NCI-H2029 treated with DMSO at 0.1 percent for 48 hours (cell line): Measurements from ENCODE around the gene TWIST2.

Source experiments
- DNase-seq: peaks from one replicate; lab custom pipeline; 2025; lab: John Stamatoyannopoulos, UW

Gene TWIST2

DNA sequence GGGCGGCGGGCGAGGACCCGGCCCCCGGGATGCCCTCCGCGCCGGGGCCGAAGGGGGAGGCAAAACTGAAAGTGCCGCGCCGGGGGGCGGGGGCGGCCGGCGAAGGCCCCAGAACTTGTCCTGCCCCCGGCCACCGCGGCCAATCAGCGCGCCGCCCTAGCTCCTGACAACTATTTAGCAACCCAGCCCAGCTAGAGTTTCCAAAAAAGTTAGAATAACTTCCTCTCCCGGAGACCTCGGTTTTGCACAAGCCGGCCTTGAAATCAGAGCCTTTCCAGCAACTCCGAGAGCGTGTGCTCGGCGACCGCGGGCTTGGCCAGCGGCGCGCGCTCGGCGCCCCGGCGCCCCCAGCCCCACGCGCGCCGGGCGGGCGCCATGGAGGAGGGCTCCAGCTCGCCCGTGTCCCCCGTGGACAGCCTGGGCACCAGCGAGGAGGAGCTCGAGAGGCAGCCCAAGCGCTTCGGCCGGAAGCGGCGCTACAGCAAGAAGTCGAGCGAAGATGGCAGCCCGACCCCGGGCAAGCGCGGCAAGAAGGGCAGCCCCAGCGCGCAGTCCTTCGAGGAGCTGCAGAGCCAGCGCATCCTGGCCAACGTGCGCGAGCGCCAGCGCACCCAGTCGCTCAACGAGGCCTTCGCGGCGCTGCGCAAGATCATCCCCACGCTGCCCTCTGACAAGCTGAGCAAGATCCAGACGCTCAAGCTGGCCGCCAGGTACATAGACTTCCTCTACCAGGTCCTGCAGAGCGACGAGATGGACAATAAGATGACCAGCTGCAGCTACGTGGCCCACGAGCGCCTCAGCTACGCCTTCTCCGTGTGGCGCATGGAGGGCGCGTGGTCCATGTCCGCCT is at the start of gene TWIST2:
TSS of gene TWIST2 (plus strand) at position 245 of the 850 bp plus-strand sequence. CDS start at position 376, 131 bp downstream.
- DNase-seq: no peak

- DNase-seq: no peak
Measured at GRCh38 chr2:238801791-238802190, 46.1 kb upstream of the TWIST2 start.

DNA sequence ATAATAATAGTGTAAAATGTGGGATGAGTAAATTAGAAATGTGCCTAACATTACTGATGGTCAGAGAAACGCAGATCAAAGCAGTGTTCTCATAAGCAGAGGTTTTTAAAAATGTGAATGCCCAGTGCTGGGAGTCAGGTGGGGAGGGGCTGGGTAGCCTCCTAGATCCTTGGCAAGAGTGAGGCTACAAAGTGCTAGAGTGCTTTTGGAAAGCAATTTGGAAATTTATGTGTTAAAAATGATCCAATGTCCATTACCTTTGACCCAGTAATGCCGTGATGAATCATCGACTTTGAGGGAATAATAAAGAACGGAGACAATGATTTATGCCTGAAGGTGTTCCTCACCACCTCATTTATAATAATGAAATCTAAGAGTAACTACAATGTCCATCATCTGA is 44.9 kb upstream of the TWIST2 start:
- DNase-seq: no peak

GRCh38 chr2:238803996-238804870 is 43.7 kb upstream of the TWIST2 start:
- DNase-seq: no peak

DNA sequence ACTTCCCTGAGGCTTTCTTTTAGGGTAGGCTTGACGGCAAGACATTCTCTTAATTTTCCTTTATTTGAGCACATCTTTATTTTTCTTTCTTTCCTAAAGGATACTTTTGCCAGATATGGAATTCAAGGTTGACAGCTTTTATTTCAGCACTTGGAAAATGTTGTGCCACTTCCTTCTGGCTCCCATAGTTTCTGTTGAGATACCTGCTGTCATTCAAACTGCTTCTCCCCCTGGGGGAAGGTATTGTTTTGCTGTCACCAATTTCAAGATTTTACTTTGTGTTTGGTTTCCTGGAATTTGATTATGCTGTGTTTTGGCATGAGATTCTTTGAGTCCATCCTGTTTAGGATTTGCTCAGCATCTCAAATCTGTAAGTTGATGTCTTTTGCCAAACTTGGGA is 39.1 kb upstream of the TWIST2 start:
- DNase-seq: no peak

DNA sequence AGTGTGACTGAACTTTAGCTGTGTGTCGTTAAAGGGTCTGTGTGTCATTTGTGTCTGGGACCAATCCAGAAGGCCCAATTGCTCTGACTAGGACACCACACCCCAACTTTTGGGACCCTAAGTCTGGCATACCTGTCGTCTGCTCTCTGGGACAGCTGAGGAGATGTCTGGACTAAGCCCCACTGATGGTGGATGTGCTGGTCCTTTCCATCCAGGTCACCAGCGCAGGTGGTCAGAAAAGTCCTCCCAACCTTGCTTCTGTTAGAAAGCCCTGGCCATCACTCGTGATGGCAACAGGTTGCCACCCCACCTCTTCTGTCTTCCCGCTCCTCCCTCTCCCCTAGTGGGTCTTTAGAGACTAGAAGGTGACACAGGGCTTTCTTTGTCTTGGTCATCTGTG is 37.6 kb upstream of the TWIST2 start:
- DNase-seq: no peak

DNA sequence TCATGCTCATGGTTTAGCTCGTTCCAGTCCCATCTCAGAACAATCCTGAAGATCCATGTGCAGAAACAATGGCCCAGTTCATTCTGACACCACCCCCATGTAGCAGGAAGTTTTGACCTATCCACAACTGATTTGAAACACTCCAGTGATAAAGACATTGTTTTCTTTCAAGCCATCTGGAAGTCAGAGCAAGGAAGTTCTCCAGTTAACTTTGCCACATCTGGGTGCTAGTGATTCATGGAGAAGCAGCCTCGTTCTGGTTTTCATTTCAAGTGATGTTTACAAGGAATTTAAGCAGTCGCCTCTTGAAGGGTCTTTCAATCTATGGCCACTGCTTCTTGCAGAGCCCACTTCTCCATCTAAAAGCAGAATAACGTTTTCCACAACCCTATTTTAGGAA is 36.6 kb upstream of the TWIST2 start:
- no peak for DNase-seq

DNA sequence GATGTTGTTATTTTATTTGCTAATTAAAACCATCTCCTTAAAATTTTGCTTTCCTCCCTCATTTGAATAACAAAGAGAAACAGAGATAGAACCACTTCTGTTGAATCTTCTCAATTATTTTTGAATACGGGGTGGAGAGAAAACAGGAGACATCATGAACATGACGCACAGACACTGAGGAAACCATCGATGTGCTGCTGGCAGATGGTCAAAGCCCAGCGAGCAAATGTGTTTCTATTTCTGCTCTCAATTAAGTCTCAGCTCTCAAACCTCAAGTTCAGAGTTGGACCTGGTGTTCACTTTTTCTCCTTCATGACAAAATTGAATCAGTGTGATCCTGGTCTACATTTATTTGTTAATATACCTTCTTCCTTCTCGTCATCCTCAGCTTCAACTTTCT is 36.1 kb upstream of the TWIST2 start:
- DNase-seq: no peak

DNA sequence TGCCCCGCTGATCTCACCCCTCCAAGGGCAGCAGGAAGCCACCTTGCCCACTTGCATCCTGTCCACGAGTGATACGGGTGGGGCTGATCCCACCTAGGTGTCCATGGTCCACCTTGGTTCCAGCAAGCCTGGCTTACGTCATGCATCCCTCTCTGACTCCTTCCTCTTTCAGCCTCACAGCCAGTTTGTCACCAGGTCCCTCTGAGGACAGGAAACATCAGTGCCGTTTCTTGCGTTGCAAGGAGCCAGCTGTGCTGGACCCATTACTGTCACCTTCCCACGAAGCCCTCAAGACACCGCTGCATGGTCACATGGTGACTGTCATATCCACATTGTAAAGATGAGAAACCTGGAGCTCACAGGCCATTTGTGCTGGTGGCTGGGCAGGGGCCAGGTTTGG is 34.8 kb upstream of the TWIST2 start:
- DNase-seq: no peak

GRCh38 chr2:238814815-238815214 is 33.1 kb upstream of the TWIST2 start:
- DNase-seq: no peak

GRCh38 chr2:238816291-238816690 is 31.6 kb upstream of the TWIST2 start:
- DNase-seq: no peak

DNA sequence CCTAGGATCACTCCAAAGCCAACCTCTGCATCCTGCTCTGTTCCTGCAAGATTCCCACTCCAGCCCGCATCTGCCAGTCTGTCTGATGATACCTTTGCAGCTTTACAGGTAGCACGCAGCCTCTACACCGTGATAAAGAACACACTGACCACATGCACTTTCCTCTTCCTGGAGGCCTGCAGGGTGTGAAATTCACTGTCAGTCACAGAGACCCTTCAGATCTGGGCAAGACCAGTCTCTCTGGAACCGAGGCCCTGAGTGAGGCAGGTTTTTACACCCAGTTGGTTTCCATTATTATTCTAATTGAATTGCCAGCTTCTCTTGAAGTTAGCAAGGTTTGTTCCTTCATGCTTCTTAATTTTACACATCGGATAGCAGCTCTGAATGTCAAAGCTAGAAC is 30.5 kb upstream of the TWIST2 start:
- DNase-seq: no peak

GRCh38 chr2:238817891-238818290 is 30.0 kb upstream of the TWIST2 start:
- DNase-seq: no peak

DNA sequence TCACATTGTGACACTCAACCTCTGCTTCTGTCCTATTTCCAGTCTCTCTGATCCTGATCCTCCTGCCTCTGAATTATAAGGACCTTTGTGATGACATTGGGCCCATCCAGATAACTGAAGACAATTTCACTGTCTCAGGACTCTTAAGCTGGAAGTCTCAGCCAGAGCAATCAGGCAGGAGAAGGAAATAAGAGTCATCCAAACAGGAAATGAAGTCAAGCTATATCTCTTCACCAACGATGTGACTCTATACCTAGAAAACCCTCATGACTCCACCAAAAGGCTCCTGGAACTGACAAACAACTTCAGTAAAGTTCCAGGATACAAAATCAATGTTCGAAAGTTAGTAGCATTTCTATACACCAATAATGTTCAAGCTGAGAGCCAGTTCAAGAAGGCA is 29.3 kb upstream of the TWIST2 start:
- no peak for DNase-seq

- DNase-seq: no peak
Measured at GRCh38 chr2:238820197-238820596, 27.7 kb upstream of the TWIST2 start.

DNA sequence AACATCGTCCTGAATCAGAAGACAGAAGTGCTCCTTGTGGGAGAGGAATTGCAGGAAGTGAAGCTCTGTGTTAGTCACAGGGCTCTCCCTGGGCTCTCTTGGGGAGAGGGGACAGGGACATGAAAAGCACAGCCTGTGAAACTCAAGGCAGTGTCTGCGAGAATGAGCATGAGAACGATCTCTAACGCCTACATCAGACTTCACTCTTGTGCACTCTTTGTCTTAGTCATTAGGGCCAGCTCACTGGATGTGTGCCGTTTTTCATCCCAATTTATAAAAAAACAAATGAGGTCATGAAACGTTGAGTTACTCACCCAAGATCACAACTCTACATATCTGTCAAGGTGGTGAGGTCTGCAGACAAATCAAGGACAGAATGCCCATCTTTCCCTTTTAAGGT is 27.0 kb upstream of the TWIST2 start:
- no peak for DNase-seq

DNA sequence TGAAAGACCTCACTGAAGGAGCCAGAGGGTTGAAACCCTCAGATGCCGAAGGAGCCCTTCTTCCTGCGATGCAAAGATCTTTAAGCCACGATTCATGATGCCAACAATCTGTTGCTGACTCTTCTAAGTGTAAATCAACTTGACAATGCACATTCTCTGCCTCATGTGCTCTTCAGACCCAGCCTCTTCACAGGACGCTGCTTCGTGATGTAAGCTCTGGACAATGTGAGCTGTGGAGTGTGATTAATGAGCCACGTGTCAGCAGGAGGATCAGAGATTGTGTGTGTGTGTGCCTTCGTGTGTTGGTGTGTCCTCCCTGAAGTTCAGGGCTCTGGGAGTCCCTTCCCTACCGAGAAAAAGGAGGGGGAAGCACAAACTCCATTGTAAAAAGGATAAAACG is 26.5 kb upstream of the TWIST2 start:
- no peak for DNase-seq

GRCh38 chr2:238821944-238822670 is 25.8 kb upstream of the TWIST2 start:
- no peak for DNase-seq

GRCh38 chr2:238822955-238823354 is 24.9 kb upstream of the TWIST2 start:
- no peak for DNase-seq

GRCh38 chr2:238831177-238831576 is 16.7 kb upstream of the TWIST2 start:
- no peak for DNase-seq

DNA sequence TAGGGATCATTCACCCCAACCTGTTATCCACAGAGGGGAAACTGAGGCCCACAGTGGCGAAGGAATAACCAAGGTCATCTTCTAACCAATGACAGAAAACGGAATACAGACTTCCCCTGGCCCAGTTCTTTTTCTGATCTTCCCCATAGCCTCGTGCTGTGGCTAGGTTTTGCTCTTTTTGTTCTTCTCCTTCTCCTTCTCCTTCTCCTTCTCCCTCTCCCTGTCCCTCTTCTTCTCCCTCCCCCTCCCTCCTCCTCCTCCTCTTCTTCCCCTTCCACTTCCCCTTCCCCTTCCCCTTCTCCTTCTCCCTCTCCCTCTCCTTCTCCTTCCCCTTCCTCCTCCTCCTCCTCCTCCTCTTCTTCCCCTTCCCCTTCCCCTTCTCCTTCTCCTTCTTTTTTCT is 12.9 kb upstream of the TWIST2 start:
- DNase-seq: no peak

DNA sequence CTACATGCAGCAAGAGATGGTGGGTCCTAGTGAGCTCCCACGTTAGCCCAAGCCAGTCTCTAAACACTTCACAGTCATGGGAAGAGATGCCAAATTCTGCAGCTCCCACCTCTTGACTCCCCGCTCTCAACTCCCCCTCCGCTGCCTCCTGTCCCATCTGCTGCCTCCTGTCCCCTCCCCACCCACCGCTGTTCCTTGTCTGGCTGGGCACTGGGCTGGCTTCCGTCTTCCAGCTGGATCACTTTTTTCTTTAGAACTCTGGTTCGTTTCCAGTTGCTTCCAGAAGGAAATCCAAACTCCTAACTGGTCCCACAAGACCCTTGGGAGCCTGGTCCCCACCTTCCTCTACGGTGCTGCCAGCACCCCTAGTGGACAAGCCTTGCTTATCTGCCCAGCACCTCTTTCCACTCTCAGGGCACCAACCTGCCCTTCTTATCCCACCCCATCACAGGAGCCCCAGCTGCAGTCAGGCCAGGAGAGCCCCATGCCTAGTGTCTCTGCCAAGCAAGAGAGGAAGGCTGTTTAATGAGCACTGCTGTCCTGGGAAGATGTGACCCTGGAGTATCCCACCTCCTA is 12.1 kb upstream of the TWIST2 start:
- DNase-seq: no peak
